SU-DHL-6 (cell line): ENCODE data around the gene PLS1.
"Not testable (repeated sequence)": the region's sequence is repeated elsewhere in the genome, so short reads cannot be mapped to it uniquely, and the experiment has no call there.

Source experiments
- CTCF ChIP-seq: fragments of 200-600 bp; sonication (generic); IDR thresholded peaks from one replicate; pipeline ENCODE4 v1.5.1; 2017; ENCODE audit warnings: antibody characterized with exemption, mild to moderate bottlenecking, low read length, moderate library complexity; ENCODE audit not compliant: insufficient read depth, poor library complexity, severe bottlenecking
- EZH2phosphoT487 ChIP-seq: fragments of 200-600 bp; sonication (generic), shearing (Covaris generic); conservative IDR thresholded peaks from 2 replicates; pipeline ENCODE4 v1.6.1; 2018; ENCODE audit warnings: mild to moderate bottlenecking, antibody characterized with exemption, low read length, moderate library complexity, mixed read lengths

GRCh38 chr3:142592268-142592667 lies 3.9 kb upstream of the PLS1 start:
- TF ChIP-seq CTCF, EZH2phosphoT487: not testable (repeated sequence)
